Activated naive CD4-positive, alpha-beta T cell treated with anti-CD3 and anti-CD28 coated beads, Interleukin-2, amount 10 ng/mL, durations not matched to agents 7 days and 5 days (primary cell): ENCODE data around the gene AHNAK2.
"Not testable (repeated sequence)": the region's sequence is repeated elsewhere in the genome, so short reads cannot be mapped to it uniquely, and the experiment has no call there.

Experiments
- CTCF ChIA-PET: fragments of 350-600 bp; sonication (Branson Sonifier 250); formaldehyde crosslinking; loops from one replicate; lab custom pipeline; 2021; ENCODE audit warnings: antibody characterized with exemption; lab: Charles Lee
- DNase-seq: peaks from one replicate; pipeline ENCODE4 v3.0.0-alpha.2; 2020
- H3K27ac Mint-ChIP-seq: one replicate; pipeline ENCODE4 v1.8.0; 2021; ENCODE audit warnings: mild to moderate bottlenecking, moderate library complexity, mixed read lengths
- H3K27me3 Mint-ChIP-seq: one replicate; pipeline ENCODE4 v1.8.0; 2021; ENCODE audit warnings: mild to moderate bottlenecking, mixed read lengths
- H3K36me3 Mint-ChIP-seq: one replicate; pipeline ENCODE4 v1.8.0; 2021; ENCODE audit warnings: mixed read lengths
- H3K4me1 Mint-ChIP-seq: one replicate; pipeline ENCODE4 v1.8.0; 2021; ENCODE audit warnings: mixed read lengths
- H3K4me3 Mint-ChIP-seq: one replicate; pipeline ENCODE4 v1.8.0; 2021; ENCODE audit warnings: mild to moderate bottlenecking, moderate library complexity, mixed read lengths
- H3K9me3 Mint-ChIP-seq: one replicate; pipeline ENCODE4 v1.8.0; 2021; ENCODE audit warnings: mixed read lengths

Gene AHNAK2

GRCh38 chr14:104892531-104893434, 85.4 kb downstream of the AHNAK2 start:
- no peak overlapping the region for H3K4me3 Mint-ChIP-seq
- H3K9me3 Mint-ChIP-seq, result no peaks in the 10 kb centered on the region
- no peak for DNase-seq

GRCh38 chr14:104891664-104892530, 86.3 kb downstream of the AHNAK2 start:
- Mint-ChIP-seq H3K27ac (no peak overlapping the region), H3K36me3 (no peaks in the 10 kb centered on the region), H3K27me3 (peaks cover 3% of the 10 kb centered on the region), H3K4me3 (no peak overlapping the region), H3K4me1 (peaks cover 2% of the 10 kb centered on the region), H3K9me3 (no peaks in the 10 kb centered on the region)
- DNase-seq, result peak; percentile 18
- CTCF ChIA-PET, result no interaction called here

More at GRCh38 chr14:104892531-104893434, 85.4 kb downstream of the AHNAK2 start:
- Mint-ChIP-seq H3K4me1 (peaks cover 2% of the 10 kb centered on the region), H3K27ac (no peak overlapping the region), H3K27me3 (peaks cover 3% of the 10 kb centered on the region), H3K36me3 (no peaks in the 10 kb centered on the region)
- CTCF ChIA-PET, result no interaction called here

GRCh38 chr14:104891121-104891551, 87.0 kb downstream of the AHNAK2 start:
- no peaks in the 10 kb centered on the region for H3K9me3 Mint-ChIP-seq
- peaks cover 3% of the 10 kb centered on the region for H3K27me3 Mint-ChIP-seq

GRCh38 chr14:104890292-104890691, 87.9 kb downstream of the AHNAK2 start:
- H3K36me3 Mint-ChIP-seq, H3K27ac Mint-ChIP-seq, H3K4me3 Mint-ChIP-seq, H3K9me3 Mint-ChIP-seq, H3K4me1 Mint-ChIP-seq, H3K27me3 Mint-ChIP-seq, CTCF ChIA-PET, DNase-seq: not testable (repeated sequence)

More at GRCh38 chr14:104891121-104891551, 87.0 kb downstream of the AHNAK2 start:
- CTCF ChIA-PET, result no interaction called here
- no peak overlapping the region for H3K4me3 Mint-ChIP-seq
- no peaks in the 10 kb centered on the region for H3K36me3 Mint-ChIP-seq
- no peaks in the 10 kb centered on the region for H3K4me1 Mint-ChIP-seq
- DNase-seq, result peak; percentile 19
- no peak overlapping the region for H3K27ac Mint-ChIP-seq

- no peak for DNase-seq
- CTCF ChIA-PET, result no interaction called here
- Mint-ChIP-seq H3K4me1 (no peaks in the 10 kb centered on the region), H3K36me3 (no peaks in the 10 kb centered on the region), H3K4me3 (no peak overlapping the region), H3K27me3 (no peaks in the 10 kb centered on the region), H3K9me3 (no peaks in the 10 kb centered on the region), H3K27ac (no peak overlapping the region)
Measured at GRCh38 chr14:104889375-104889757, 88.8 kb downstream of the AHNAK2 start.

GRCh38 chr14:104888489-104889374, 89.4 kb downstream of the AHNAK2 start:
- Mint-ChIP-seq H3K9me3 (no peaks in the 10 kb centered on the region), H3K27me3 (no peaks in the 10 kb centered on the region), H3K27ac (no peak overlapping the region), H3K4me1 (no peaks in the 10 kb centered on the region), H3K36me3 (no peaks in the 10 kb centered on the region), H3K4me3 (no peak overlapping the region)
- CTCF ChIA-PET, result no interaction called here
- peak; percentile 17 for DNase-seq

GRCh38 chr14:104887623-104888488, 90.3 kb downstream of the AHNAK2 start:
- Mint-ChIP-seq H3K9me3 (no peaks in the 10 kb centered on the region), H3K36me3 (no peaks in the 10 kb centered on the region), H3K4me1 (no peaks in the 10 kb centered on the region), H3K27ac (no peak overlapping the region), H3K4me3 (no peak overlapping the region), H3K27me3 (no peaks in the 10 kb centered on the region)
- CTCF ChIA-PET, result no interaction called here
- no peak for DNase-seq
